Right hindlimb (tissue), 1 donor: Measurements from ENCODE around the gene ARHGAP25.

Source experiments
- DNase-seq: peaks from one replicate; pipeline ENCODE4 v3.0.0-alpha.2; 2018

The ARHGAP25 gene

GRCh38 chr2:68837164-68837860 lies 102.7 kb downstream of the ARHGAP25 start:
- peak; percentile 44 for DNase-seq

DNA sequence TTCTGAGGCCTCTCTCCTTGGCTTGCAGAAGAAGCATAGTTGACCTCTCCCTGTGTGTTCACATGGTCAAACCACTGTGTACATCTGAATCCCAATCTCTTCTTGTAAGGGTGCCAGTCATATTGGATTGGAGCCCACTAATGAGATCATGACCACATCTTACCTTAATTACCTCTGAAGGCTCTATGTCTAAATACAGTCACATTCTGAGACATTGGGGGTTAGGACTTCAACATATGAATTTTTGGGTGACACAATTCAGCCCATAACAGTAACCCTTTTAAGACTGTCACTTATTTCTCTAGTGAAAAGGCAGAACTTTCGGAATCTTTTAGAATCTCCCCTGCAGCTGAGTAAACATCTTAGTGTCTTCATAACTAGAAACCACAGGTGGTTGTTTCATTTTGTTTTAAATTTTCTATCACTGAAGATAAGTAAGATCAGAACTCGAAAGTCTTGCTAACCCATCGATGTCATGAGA lies 103.3 kb downstream of the ARHGAP25 start:
- DNase-seq: no peak

GRCh38 chr2:68838641-68839040 lies 104.0 kb downstream of the ARHGAP25 start:
- DNase-seq: no peak

GRCh38 chr2:68839260-68839833 lies 104.7 kb downstream of the ARHGAP25 start:
- DNase-seq: no peak

DNA sequence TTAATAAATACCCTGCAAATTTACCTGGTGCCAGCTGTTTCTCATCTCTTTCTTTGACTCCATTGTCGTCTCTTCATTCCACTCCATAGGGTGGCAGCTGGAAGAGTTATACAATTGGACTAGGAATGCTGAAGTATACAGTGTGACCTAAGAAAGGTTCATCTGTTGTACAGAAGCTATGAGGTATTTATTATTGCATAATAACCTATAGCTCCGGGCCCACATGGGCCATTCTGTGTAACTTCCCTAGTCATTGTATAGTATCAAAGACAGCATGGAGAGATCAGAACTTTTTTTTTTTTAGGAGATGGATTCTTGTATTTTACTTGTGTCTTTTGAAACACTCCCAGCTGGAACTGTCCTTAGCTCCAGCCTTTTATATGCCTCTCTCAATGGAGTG lies 110.4 kb downstream of the ARHGAP25 start:
- DNase-seq: no peak

DNA sequence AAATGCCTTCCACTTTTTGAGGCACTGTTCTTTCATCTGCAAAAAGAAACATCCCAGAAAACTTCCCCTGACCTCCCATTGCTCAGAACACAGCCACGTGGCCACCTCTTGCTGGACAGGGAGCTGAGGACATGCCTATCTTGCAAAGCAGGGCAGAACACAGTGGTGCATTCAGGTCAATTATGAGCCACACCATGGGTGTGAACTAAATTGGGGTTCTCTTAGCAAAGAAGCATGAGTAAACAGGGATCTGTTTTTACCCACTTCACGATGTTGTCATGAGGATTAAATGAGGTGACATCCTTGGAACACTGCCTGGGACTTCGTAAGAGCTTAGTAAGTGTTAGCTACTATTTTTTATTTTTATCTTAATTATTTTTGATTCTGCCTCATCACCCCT lies 111.5 kb downstream of the ARHGAP25 start:
- DNase-seq: no peak

DNA sequence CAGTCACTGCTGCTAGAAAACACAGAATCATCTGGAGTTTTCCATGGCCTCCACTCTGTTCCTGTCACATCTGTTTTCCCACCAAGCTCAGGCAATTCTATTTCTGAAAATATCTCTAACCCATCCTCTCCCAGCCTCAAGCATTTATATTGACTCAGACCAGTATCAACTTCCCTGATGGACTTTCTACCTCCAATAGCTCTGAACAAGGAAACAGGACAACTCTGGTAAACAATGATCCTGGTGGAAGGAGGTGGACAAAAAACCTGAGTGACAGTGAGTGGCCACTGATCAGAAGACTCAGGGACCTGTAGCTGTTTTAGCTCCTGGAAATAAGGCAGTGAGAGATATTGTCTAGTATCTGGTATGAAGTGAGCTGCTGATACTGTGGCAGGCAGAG lies 113.1 kb downstream of the ARHGAP25 start:
- no peak for DNase-seq

GRCh38 chr2:68849579-68850030 lies 115.0 kb downstream of the ARHGAP25 start:
- no peak for DNase-seq

- no peak for DNase-seq
Observed at GRCh38 chr2:68850524-68850923, 115.9 kb downstream of the ARHGAP25 start.

DNA sequence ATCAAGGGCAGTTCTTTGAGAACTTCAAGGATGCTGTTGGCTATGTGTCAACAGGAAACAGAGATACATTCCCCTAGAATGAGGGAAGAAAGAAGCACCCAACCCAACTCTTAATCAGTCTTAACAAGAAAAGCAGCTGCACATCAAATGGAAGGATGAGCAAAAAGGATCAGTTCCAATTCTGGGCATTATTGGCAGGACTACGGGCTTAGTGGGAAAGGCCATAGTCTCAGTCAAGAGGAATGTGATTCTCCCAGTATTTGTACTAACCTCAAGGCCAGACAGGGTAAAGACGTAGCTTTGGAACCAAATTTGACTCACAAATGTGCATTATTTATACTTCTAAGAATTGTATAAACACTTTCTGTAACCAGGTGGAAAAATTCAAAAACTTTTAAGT lies 118.4 kb downstream of the ARHGAP25 start:
- DNase-seq: no peak

DNA sequence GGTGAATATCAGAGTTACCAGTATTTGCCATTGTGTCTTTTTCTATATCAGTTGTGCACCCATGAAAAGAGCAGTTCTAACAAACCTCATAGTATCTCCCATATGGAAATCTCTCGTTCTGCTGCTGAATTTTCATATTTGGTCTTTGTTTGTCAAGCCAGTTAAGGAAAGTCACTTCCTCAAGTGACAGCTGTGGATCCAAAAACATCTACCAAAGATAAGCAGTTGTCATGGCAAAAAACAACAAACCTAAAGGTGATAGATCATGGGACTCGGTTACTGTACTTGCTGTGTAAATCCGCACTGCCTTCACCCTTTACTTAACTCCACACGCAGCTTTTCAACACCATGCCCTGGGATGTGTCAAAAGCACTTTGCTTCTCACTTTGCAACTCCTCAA lies 119.3 kb downstream of the ARHGAP25 start:
- DNase-seq: no peak

- no peak for DNase-seq
Observed at GRCh38 chr2:68854476-68854875, 119.9 kb downstream of the ARHGAP25 start.

- no peak for DNase-seq
Observed at GRCh38 chr2:68855550-68855949, 120.9 kb downstream of the ARHGAP25 start.

DNA sequence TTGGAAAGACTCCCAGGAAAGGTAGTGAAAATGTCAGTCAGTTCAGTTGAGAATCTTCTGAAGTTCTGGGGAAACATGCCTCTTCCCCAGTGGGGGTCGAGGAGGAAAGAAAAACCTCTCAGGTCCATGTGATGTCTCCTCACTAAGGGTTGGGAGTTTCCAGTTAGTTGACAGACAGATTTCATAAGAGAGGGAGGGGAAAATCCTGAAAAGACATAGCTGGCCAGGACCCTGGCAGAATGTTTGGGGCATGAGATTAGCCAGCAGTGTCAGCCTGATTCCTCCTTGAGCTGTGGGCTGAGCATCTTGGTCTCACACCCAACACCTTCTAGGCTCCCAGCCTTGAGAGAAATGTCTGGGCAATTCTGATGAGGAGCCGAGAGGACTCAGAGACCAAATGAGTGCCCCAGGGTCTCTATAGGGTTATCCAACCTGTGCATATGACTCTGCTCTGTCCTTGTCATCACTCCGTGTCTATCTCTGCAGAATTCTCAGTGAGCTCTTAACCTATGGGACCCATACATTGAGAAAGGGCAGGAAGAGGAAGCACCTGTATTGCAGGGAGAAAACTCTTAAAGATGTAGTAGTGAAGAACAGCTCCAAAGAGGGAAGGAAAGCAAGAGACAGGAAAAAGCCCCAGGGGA lies 122.7 kb downstream of the ARHGAP25 start:
- no peak for DNase-seq

- no peak for DNase-seq
Observed at GRCh38 chr2:68857855-68858456, 123.3 kb downstream of the ARHGAP25 start.

- no peak for DNase-seq
Observed at GRCh38 chr2:68860111-68860510, 125.5 kb downstream of the ARHGAP25 start.

DNA sequence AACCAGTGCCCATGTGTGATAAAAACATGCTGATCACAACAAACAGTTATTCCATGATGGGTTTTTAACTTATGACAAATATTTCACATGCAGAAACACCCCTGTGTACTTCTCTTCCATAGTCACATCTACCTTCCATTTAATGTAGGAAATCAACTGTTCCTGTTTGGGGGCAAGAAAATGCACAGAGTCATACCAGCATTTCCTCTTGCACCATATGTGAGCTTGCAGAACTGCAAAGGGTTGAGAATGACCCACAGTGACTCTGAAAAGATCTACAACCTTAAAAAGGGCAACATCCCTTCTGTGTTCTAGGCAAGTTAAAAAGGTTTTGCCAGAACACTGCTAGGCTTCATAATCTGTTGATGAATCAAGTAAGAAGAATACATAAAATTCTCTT lies 126.7 kb downstream of the ARHGAP25 start:
- DNase-seq: no peak

- DNase-seq: no peak
Observed at GRCh38 chr2:68862889-68863288, 128.3 kb downstream of the ARHGAP25 start.

GRCh38 chr2:68863996-68864395 lies 129.4 kb downstream of the ARHGAP25 start:
- no peak for DNase-seq

GRCh38 chr2:68865108-68865507 lies 130.5 kb downstream of the ARHGAP25 start:
- DNase-seq: no peak

DNA sequence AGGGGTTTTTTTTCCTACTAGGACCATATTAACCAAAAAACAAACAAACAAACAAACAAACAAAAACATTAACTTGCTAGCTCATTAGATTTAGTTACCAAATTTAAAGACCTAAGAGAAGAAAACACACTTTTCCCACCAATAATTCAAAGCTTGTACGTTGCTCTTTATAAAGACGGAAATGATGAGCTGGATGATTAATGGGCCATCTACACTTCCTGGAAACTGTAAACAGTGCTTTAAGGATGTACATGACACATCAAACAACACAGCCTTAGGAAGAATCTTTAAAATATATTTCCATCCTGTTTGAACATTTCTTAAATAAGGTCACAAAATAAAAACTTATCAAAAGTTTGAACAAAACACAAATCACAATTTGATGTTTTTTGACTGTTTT lies 135.6 kb downstream of the ARHGAP25 start:
- DNase-seq: no peak

GRCh38 chr2:68871159-68871764 lies 136.7 kb downstream of the ARHGAP25 start, which contains the start of gene BMP10:
BMP10 (minus strand) TSS chr2:68871397; CDS start chr2:68871358, 39 bp downstream.
- DNase-seq: no peak
